A673 (cell line): ENCODE data around the gene TTLL12.

Experiments
- EZH2 ChIP-seq: fragments of 200-600 bp; sonication (generic); IDR thresholded peaks from 2 replicates; pipeline ENCODE4 v1.6.1; 2017; ENCODE audit warnings: borderline replicate concordance, low read depth, mild to moderate bottlenecking, mixed read lengths, antibody characterized with exemption, low read length; ENCODE audit not compliant: poor library complexity, severe bottlenecking
- TF ChIP-seq, protein P1 (sequence below): fragments of 300-800, 200-600 bp; sonication (generic); conservative IDR thresholded peaks from 2 replicates; pipeline ENCODE4 v1.5.1; 2017; ENCODE audit warnings: low read depth, mild to moderate bottlenecking, antibody characterized with exemption, low read length, moderate library complexity, mixed read lengths

DNA sequence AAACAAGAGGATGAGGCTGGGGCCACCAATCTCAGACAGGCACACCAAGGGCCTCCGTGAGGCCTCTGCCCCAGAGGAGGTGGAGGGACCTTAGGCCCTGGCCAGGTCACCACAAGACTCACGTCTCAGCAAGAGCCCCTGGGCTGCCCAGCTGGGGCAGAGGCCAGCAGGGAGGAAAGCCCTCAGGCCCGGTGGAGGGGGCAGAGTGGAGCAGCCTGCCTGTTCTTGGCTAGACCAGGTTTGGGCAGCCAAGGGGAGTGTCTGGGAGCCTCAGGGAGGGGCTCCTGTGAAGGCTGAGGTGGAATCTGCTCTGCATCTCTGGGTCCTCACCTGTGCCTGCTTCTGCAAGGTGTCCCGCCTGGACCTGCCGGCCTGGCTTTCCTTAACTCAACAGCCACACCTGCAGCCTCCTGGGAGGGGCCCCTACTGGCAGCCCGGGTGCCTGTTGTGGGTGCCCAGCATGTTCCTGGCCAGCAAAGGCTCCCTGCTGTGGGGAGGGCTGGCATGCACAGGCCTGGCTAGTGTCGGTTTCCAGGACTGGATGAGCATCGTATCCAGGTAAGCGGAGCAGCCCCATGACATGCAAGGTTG is 11.9 kb downstream of the TTLL12 start:
- TF ChIP-seq, protein P1, sequence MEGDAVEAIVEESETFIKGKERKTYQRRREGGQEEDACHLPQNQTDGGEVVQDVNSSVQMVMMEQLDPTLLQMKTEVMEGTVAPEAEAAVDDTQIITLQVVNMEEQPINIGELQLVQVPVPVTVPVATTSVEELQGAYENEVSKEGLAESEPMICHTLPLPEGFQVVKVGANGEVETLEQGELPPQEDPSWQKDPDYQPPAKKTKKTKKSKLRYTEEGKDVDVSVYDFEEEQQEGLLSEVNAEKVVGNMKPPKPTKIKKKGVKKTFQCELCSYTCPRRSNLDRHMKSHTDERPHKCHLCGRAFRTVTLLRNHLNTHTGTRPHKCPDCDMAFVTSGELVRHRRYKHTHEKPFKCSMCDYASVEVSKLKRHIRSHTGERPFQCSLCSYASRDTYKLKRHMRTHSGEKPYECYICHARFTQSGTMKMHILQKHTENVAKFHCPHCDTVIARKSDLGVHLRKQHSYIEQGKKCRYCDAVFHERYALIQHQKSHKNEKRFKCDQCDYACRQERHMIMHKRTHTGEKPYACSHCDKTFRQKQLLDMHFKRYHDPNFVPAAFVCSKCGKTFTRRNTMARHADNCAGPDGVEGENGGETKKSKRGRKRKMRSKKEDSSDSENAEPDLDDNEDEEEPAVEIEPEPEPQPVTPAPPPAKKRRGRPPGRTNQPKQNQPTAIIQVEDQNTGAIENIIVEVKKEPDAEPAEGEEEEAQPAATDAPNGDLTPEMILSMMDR = no peak
- no peak for TF ChIP-seq EZH2
